ENCODE data around the gene PRKN.

DNA sequence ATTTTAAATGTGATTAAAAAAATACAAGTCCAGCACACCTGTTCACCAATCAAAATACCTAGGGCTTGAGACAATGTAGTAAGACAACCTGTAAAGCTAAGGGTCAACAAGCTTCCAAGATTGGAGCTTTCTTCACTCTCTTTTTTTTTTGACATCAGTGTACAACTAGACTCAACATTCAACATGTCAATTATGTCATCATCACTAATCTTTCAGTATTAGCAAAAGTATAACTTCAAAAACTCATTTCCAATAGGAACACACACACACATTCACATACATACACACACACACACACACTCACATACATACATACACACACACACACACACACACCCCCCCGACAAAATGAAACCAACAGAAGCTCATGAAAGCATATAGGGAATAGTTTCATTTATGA is 26.0 kb downstream of the PRKN start:
- TF ChIP-seq, protein P1, sequence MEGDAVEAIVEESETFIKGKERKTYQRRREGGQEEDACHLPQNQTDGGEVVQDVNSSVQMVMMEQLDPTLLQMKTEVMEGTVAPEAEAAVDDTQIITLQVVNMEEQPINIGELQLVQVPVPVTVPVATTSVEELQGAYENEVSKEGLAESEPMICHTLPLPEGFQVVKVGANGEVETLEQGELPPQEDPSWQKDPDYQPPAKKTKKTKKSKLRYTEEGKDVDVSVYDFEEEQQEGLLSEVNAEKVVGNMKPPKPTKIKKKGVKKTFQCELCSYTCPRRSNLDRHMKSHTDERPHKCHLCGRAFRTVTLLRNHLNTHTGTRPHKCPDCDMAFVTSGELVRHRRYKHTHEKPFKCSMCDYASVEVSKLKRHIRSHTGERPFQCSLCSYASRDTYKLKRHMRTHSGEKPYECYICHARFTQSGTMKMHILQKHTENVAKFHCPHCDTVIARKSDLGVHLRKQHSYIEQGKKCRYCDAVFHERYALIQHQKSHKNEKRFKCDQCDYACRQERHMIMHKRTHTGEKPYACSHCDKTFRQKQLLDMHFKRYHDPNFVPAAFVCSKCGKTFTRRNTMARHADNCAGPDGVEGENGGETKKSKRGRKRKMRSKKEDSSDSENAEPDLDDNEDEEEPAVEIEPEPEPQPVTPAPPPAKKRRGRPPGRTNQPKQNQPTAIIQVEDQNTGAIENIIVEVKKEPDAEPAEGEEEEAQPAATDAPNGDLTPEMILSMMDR (IDR thresholded peaks at IDR 0.05), result no peak
- TF ChIP-seq, protein P2, sequence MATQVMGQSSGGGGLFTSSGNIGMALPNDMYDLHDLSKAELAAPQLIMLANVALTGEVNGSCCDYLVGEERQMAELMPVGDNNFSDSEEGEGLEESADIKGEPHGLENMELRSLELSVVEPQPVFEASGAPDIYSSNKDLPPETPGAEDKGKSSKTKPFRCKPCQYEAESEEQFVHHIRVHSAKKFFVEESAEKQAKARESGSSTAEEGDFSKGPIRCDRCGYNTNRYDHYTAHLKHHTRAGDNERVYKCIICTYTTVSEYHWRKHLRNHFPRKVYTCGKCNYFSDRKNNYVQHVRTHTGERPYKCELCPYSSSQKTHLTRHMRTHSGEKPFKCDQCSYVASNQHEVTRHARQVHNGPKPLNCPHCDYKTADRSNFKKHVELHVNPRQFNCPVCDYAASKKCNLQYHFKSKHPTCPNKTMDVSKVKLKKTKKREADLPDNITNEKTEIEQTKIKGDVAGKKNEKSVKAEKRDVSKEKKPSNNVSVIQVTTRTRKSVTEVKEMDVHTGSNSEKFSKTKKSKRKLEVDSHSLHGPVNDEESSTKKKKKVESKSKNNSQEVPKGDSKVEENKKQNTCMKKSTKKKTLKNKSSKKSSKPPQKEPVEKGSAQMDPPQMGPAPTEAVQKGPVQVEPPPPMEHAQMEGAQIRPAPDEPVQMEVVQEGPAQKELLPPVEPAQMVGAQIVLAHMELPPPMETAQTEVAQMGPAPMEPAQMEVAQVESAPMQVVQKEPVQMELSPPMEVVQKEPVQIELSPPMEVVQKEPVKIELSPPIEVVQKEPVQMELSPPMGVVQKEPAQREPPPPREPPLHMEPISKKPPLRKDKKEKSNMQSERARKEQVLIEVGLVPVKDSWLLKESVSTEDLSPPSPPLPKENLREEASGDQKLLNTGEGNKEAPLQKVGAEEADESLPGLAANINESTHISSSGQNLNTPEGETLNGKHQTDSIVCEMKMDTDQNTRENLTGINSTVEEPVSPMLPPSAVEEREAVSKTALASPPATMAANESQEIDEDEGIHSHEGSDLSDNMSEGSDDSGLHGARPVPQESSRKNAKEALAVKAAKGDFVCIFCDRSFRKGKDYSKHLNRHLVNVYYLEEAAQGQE (IDR thresholded peaks at IDR 0.05; ENCODE audit: insufficient read depth in 1 of 2, low read depth in 2 of 2, low read length in 1 of 2), result no peak
- TF ChIP-seq POLR2AphosphoS5 (IDR thresholded peaks at IDR 0.05; ENCODE audit: low read depth, low read length) (no peak), TCF7L2 (IDR thresholded peaks at IDR 0.05; ENCODE audit: low read depth, low read length) (no peak)
